NT2/D1 (cell line): ENCODE data around the gene ILF2.

ENCODE experiments used
- DNase-seq: peaks from one replicate; pipeline ENCODE4 v3.0.0-alpha.2; 2011; ENCODE audit warnings: low read depth, low spot score
- H3K27me3 ChIP-seq: 2 replicates; pipeline ENCODE4 v1.6.0; 2011; ENCODE audit warnings: mild to moderate bottlenecking; ENCODE audit not compliant: insufficient read length, insufficient read depth
- H3K36me3 ChIP-seq: 2 replicates; pipeline ENCODE4 v1.6.1; 2011; ENCODE audit warnings: mild to moderate bottlenecking, low read length, mixed read lengths; ENCODE audit not compliant: insufficient read depth, insufficient read length
- H3K4me1 ChIP-seq: 2 replicates; pipeline ENCODE4 v1.5.1; 2011; ENCODE audit not compliant: insufficient read depth, insufficient read length
- H3K4me3 ChIP-seq: 2 replicates; pipeline ENCODE4 v1.5.1; 2011; ENCODE audit warnings: low read depth; ENCODE audit not compliant: insufficient read length
- H3K9ac ChIP-seq: 2 replicates; pipeline ENCODE4 v1.6.0; 2011; ENCODE audit warnings: low read depth; ENCODE audit not compliant: insufficient read length
- H3K9me3 ChIP-seq: 2 replicates; pipeline ENCODE4 v1.5.1; 2011; ENCODE audit warnings: mild to moderate bottlenecking, low read length; ENCODE audit not compliant: insufficient read depth
- SUZ12 ChIP-seq: IDR thresholded peaks from 2 replicates; pipeline ENCODE4 v1.6.1; 2011; ENCODE audit not compliant: insufficient read length, insufficient read depth; ENCODE audit errors: extremely low read depth
- YY1 ChIP-seq: IDR thresholded peaks from 2 replicates; pipeline ENCODE4 v1.6.1; 2011; ENCODE audit not compliant: insufficient read length, insufficient read depth
- ZNF274 ChIP-seq: IDR thresholded peaks from 2 replicates; pipeline ENCODE4 v1.6.1; 2011; ENCODE audit warnings: mild to moderate bottlenecking, low read depth, low read length

ILF2 gene

DNA sequence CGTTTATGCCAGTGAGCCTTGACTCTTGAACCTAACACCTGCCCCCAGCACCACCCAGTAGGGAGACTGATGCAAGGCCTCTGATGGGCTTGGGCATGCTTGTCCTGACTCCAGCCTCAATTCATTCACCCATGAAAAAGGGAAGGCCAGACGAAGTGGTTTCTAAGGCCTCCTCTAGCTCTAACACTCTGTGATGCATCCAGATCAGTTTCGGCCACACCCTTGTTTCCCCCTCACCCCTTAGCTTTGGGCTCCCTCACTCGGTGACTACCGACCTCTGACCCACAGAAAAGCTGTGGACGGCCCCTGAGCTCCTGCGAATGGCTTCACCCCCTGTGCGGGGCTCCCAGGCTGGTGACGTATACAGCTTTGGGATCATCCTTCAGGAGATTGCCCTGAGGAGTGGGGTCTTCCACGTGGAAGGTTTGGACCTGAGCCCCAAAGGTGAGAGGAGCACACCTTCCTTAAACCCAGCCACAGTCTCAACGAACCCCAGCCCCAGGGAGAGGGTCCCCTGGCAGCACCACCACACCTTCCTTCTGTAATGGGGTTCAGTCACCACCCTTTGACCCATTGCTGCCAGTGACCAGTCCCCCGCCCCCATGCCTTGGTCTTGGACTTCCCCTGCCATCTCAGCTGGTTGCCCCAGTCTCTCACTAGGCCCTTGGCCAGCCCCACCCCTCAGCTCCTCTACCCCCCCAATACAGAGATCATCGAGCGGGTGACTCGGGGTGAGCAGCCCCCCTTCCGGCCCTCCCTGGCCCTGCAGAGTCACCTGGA is 16.7 kb upstream of the ILF2 start:
- no peak for DNase-seq
- Histone ChIP-seq H3K9ac (no peak overlapping the region), H3K4me3 (no peak overlapping the region), H3K36me3 (peaks cover 3% of the 10 kb centered on the region), H3K27me3 (no peaks in the 10 kb centered on the region), H3K4me1 (peaks cover 19% of the 10 kb centered on the region), H3K9me3 (no peaks in the 10 kb centered on the region)
- no peak for TF ChIP-seq YY1
- no peak for TF ChIP-seq ZNF274
- TF ChIP-seq SUZ12: no peak

DNA sequence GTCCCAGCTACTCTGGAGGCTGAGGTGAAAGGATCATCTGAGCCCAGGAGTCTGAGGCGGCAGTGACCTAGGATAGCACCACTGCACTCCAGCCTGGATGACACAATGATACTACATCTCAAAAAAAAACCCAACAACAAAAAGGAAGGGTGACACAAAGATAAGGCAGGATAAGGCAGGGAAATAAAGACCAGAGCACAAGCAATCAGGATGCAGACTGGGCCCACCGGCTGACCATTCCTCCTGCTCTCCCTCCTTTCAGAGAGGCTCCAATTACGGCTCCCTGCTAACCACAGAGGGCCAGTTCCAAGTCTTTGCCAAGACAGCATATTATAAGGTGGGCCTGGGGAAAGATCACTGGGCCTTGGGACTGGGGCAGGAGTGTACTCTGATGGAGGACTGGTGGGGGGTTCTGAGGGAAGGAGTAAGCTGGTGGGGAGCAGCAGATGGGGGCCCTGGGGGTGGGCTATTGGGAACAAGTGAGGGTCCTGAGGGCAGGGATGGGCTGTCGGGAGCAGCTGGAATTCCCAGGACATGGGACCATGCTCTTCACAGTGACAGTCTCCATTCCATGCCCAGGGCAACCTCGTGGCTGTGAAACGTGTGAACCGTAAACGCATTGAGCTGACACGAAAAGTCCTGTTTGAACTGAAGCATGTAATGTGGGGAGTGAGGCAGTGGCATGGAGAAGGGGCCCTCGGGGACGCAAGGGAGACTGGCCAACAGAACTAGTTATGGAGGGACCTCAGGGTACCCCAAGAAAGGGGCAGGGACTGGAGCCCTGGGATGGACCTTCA is 14.9 kb upstream of the ILF2 start:
- Histone ChIP-seq H3K4me1 (peaks cover 23% of the 10 kb centered on the region), H3K9me3 (no peaks in the 10 kb centered on the region), H3K36me3 (peaks cover 3% of the 10 kb centered on the region), H3K27me3 (peaks cover 12% of the 10 kb centered on the region), H3K9ac (no peak overlapping the region), H3K4me3 (no peak overlapping the region)
- no peak for DNase-seq
- TF ChIP-seq SUZ12 (no peak), ZNF274 (no peak), YY1 (no peak)

DNA sequence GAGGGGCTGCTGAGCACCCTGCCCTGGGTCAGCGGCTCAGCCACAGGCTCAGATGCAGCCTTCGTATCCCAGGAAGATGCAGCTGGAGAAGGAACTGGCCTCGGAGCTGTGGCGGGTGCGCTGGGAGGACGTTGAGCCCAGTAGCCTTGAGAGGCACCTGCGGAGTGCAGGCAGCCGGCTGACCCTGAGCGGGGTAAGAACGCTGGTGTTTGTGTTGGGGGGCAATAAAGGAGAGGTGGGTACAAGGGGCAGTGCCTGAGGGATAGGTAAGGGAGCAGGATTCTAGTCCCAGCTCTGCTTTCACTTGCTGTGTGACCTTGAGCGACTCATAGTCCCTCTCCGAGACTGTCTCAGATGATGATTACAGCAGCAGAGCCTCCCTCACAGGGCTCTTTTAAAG is 14.1 kb upstream of the ILF2 start:
- no peaks in the 10 kb centered on the region for H3K9me3 ChIP-seq
- H3K4me1 ChIP-seq: peaks cover 27% of the 10 kb centered on the region
- peak overlapping the region; percentile 37 for H3K9ac ChIP-seq
- peaks cover 3% of the 10 kb centered on the region for H3K36me3 ChIP-seq
- no peak for DNase-seq
- H3K27me3 ChIP-seq: peaks cover 20% of the 10 kb centered on the region
- H3K4me3 ChIP-seq: no peak overlapping the region
- TF ChIP-seq SUZ12 (no peak), YY1 (no peak), ZNF274 (no peak)

DNA sequence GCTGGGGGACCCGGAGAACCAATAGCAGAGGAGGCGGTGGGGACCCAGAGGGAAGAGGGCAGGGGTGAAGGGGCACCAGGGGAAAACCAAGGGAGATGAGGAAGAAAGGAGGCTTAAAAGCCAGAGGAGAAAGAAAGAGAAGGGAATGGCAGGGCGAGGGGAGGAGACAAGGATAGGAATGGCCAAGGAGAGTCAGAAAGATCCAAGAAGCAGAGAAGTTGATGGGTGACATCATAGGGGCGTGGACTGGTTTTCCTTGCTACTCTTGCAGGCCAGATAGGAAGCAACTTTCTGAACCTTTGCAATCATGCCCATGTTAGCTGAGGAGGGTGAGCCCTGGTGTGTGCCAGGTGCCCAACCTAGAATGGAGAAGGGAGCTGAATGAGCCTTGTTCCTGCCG is 13.1 kb upstream of the ILF2 start:
- TF ChIP-seq YY1: no peak
- TF ChIP-seq SUZ12: no peak
- no peak for TF ChIP-seq ZNF274
- H3K27me3 ChIP-seq: peaks cover 31% of the 10 kb centered on the region
- H3K4me3 ChIP-seq: no peak overlapping the region
- H3K36me3 ChIP-seq: peaks cover 3% of the 10 kb centered on the region
- DNase-seq: no peak
- no peak overlapping the region for H3K9ac ChIP-seq
- no peaks in the 10 kb centered on the region for H3K9me3 ChIP-seq
- peaks cover 33% of the 10 kb centered on the region for H3K4me1 ChIP-seq

DNA sequence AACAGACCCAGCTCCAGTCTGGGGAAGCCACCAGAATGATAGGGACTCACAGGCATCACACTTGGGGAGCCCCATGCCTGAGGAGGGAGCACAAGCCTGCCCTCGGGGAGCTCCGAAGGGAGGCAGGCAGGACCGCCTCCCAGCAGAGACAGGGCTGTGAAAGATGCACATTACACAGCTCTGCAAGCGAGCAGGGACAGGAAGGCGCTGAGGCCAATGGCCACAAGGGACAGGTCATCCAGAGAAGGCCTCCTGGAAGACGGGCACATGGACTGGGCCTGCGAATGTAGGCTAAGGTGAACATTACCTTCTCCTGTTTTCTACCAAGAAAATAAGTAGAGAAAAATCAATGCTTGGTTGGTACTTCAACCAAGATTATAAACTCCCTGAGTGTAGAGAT is 11.9 kb upstream of the ILF2 start:
- Histone ChIP-seq H3K4me1 (peaks cover 27% of the 10 kb centered on the region), H3K36me3 (peaks cover 3% of the 10 kb centered on the region), H3K4me3 (no peak overlapping the region), H3K27me3 (peaks cover 42% of the 10 kb centered on the region), H3K9me3 (no peaks in the 10 kb centered on the region), H3K9ac (no peak overlapping the region)
- DNase-seq: no peak
- TF ChIP-seq SUZ12: no peak
- no peak for TF ChIP-seq YY1
- TF ChIP-seq ZNF274: no peak

DNA sequence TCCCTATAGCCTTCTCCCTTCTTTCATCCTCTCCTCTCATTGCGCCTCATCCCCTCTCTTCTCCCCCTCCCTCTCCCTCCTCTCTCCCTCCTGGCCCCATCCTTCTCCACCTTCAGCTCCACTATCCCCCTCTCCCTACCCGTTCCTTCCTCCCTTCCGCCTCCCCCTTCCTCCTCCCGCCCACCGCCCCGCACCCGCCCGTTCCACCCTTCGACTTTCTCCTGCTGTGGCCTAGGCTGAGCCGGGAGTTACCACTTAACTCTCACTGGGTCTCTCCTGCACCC is 9.3 kb upstream of the ILF2 start:
- no peak for DNase-seq
- Histone ChIP-seq H3K4me1 (peaks cover 27% of the 10 kb centered on the region), H3K36me3 (no peaks in the 10 kb centered on the region), H3K4me3 (peak overlapping the region; percentile 67), H3K9me3 (no peaks in the 10 kb centered on the region), H3K9ac (peak overlapping the region; percentile 82), H3K27me3 (peaks cover 45% of the 10 kb centered on the region)
- TF ChIP-seq SUZ12 (no peak), YY1 (no peak), ZNF274 (no peak)
